Liver (tissue), 9 donors: Measurements from ENCODE around the gene C1QL4. TPM values are rescaled to one million over a fixed set of nuclear protein-coding genes. Genes with fewer than 3 reads are reported as not detected.

ENCODE experiments used
- DNase-seq: peaks from one replicate; pipeline ENCODE4 v3.0.0-alpha.2; 2017; ENCODE audit warnings: low spot score
- H3K27ac ChIP-seq, 2 donors: one replicate each; pipeline ENCODE4 v1.7.0; 2013; ENCODE audit warnings: inconsistent platforms in 2 of 2, low read length in 2 of 2, control low read depth in 1 of 2, low read depth in 1 of 2, mild to moderate bottlenecking in 1 of 2
- H3K27me3 ChIP-seq, 4 donors: one replicate each; pipeline versions ENCODE4 v1.6.1 to v1.7.0; 2013; ENCODE audit warnings: low read length in 3 of 4, inconsistent platforms in 1 of 4, mild to moderate bottlenecking in 1 of 4, moderate library complexity in 1 of 4; ENCODE audit not compliant: control insufficient read depth in 4 of 4, insufficient read depth in 4 of 4
- H3K36me3 ChIP-seq, 4 donors: one replicate each; pipeline versions ENCODE4 v1.6.1 to v1.7.0; 2013; ENCODE audit warnings: low read length in 3 of 4, mild to moderate bottlenecking in 3 of 4, low read depth in 1 of 4, moderate library complexity in 1 of 4; ENCODE audit not compliant: control insufficient read depth in 4 of 4, insufficient read depth in 3 of 4
- H3K4me1 ChIP-seq, 4 donors: one replicate each; pipeline versions ENCODE4 v1.6.1 to v1.7.0; 2013; ENCODE audit warnings: low read length in 3 of 4, mild to moderate bottlenecking in 3 of 4, moderate library complexity in 1 of 4; ENCODE audit not compliant: control insufficient read depth in 4 of 4, insufficient read depth in 4 of 4
- H3K4me3 ChIP-seq, 3 donors: one replicate each; pipeline versions ENCODE4 v1.6.1 to v1.7.0; 2013; ENCODE audit warnings: low read length in 3 of 3, control low read depth in 1 of 3, low read depth in 1 of 3, mild to moderate bottlenecking in 1 of 3
- H3K9ac ChIP-seq, 2 donors: one replicate each; pipeline ENCODE4 v1.7.0; 2013; ENCODE audit warnings: low read length in 2 of 2, mild to moderate bottlenecking in 2 of 2, moderate library complexity in 2 of 2, control low read depth in 1 of 2, low read depth in 1 of 2
- H3K9me3 ChIP-seq, 4 donors: one replicate each; pipeline versions ENCODE4 v1.6.1 to v1.7.0; 2013; ENCODE audit warnings: low read length in 3 of 4; ENCODE audit not compliant: control insufficient read depth in 4 of 4
- ATF3 ChIP-seq: IDR thresholded peaks from 2 replicates; pipeline ENCODE4 v1.6.1; 2016; ENCODE audit warnings: antibody characterized with exemption
- EGR1 ChIP-seq, 2 donors: IDR thresholded peaks; 2 replicates each; pipeline ENCODE4 v1.6.1; 2016 to 2018; ENCODE audit warnings: antibody characterized with exemption in 2 of 2, low read depth in 2 of 2
- FOXA2 ChIP-seq: IDR thresholded peaks from 2 replicates; pipeline ENCODE4 v1.6.1; 2016; ENCODE audit warnings: antibody characterized with exemption
- GABPA ChIP-seq, 2 donors: IDR thresholded peaks in 1 of 2; conservative IDR thresholded peaks in 1 of 2; 2 replicates each; pipeline ENCODE4 v1.6.1; 2016; ENCODE audit warnings: antibody characterized with exemption in 2 of 2, mild to moderate bottlenecking in 1 of 2, moderate library complexity in 1 of 2
- HNF4A ChIP-seq, 2 donors: conservative IDR thresholded peaks; 2 replicates each; pipeline ENCODE4 v1.6.1; 2016; ENCODE audit warnings: antibody characterized with exemption in 2 of 2, mild to moderate bottlenecking in 2 of 2
- HNF4G ChIP-seq: IDR thresholded peaks from 2 replicates; pipeline ENCODE4 v1.6.1; 2016; ENCODE audit warnings: antibody characterized with exemption
- JUND ChIP-seq, 2 donors: IDR thresholded peaks; 2 replicates each; pipeline ENCODE4 v1.6.1; 2016; ENCODE audit warnings: antibody characterized with exemption in 2 of 2
- NR2F2 ChIP-seq: IDR thresholded peaks from 2 replicates; pipeline ENCODE4 v1.6.1; 2016; ENCODE audit warnings: antibody characterized with exemption
- RAD21 ChIP-seq, 2 donors: IDR thresholded peaks; 2 replicates each; pipeline ENCODE4 v1.6.1; 2016; ENCODE audit warnings: antibody characterized with exemption in 2 of 2, mild to moderate bottlenecking in 2 of 2
- SP1 ChIP-seq: IDR thresholded peaks from 2 replicates; pipeline ENCODE4 v1.6.1; 2018; ENCODE audit warnings: antibody characterized with exemption, mild to moderate bottlenecking
- TAF1 ChIP-seq: conservative IDR thresholded peaks from 2 replicates; pipeline ENCODE4 v1.6.1; 2016; ENCODE audit warnings: antibody characterized with exemption, mild to moderate bottlenecking
- YY1 ChIP-seq: IDR thresholded peaks from 2 replicates; pipeline ENCODE4 v1.6.1; 2016; ENCODE audit warnings: antibody characterized with exemption, mild to moderate bottlenecking
- ZBTB33 ChIP-seq: IDR thresholded peaks from 2 replicates; pipeline ENCODE4 v1.6.1; 2016; ENCODE audit warnings: antibody characterized with exemption
- WGBS: extraction: QIAGEN DNeasy Blood & Tissue Kit; methylation state at CpG from one replicate; pipeline ENCODE4 v1.1.7; 2013; 5-methylcytosine and 5-hydroxymethylcytosine counted together
- polyA plus RNA-seq, 2 donors: library from polyadenylated mRNA; stranded (reverse) in 1 of 2; unstranded in 1 of 2; fragments of 200-250 nt in 1 of 2; fragments of >200 nt in 1 of 2; fragmentation: Nextera tagmentation in 1 of 2; extraction: Ambion mirVana in 1 of 2; gene quantifications; one replicate each; pipeline versions ENCODE4 v1.2.1 to v1.2.3, GENCODE V29; 2013 to 2015
- total RNA-seq, 2 donors: library from RNA; depleted of rRNA; stranded (reverse); fragments of >200 nt; gene quantifications; one replicate each; pipeline ENCODE4 v1.2.3, GENCODE V29; 2014
- TF ChIP-seq, protein P1 (sequence below): IDR thresholded peaks from 2 replicates; pipeline ENCODE4 v1.6.1; 2016; ENCODE audit warnings: antibody characterized with exemption
- TF ChIP-seq, protein P2 (sequence below): IDR thresholded peaks from 2 replicates; pipeline ENCODE4 v1.6.1; 2016; ENCODE audit warnings: antibody characterized with exemption, mild to moderate bottlenecking
- donor health status: healthy.
- donor health status: healthy.
- donor health status: healthy.
- donor health status: healthy.
- donor health status: healthy.

The C1QL4 gene
- total and polyA plus RNA-seq, 4 donors = not detected

- TF ChIP-seq ZBTB33 (no peak), TAF1 (no peak), HNF4A (conservative IDR thresholded peaks at IDR 0.05) (no peak), RAD21 (IDR thresholded peaks at IDR 0.05) (no peak), ATF3 (no peak)
These were observed 18.9 kb upstream of the C1QL4 start (continued) for GRCh38 chr12:49355913-49356312.

DNA sequence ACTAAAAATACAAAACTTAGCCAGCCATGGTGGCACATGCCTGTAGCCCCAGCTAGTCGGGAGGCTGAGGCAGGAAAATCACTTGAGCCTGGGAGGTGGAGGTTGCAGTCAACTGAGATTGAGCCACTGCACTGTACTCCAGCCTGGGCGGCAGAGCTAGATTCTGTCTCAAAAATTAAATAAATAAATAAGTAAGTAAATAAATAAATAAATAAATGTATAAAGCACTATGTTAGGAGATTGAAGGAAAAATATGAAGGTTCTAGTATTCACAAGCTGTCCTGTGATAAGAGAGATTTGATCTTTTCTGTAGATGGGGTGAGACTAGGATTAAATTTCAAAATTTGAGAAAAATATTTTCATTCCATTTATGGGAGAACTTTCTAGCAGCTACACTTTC is 15.4 kb upstream of the C1QL4 start:
- H3K4me3 ChIP-seq = no peak overlapping the region
- H3K4me1 ChIP-seq = peaks cover 8 to 16% (median 15%) of the 10 kb centered on the region in 4 donors
- H3K27me3 ChIP-seq = no peaks in the 10 kb centered on the region
- no peak for DNase-seq
- no peaks in the 10 kb centered on the region for H3K9me3 ChIP-seq
- H3K36me3 ChIP-seq = peaks cover 1 to 6% (median 3%) of the 10 kb centered on the region in 4 donors
- H3K9ac ChIP-seq = no peak overlapping the region
- no peak for TF ChIP-seq YY1
- TF ChIP-seq HNF4G = no peak
- TF ChIP-seq GABPA (IDR thresholded peaks at IDR 0.05 in 1 of 2, conservative IDR thresholded peaks at IDR 0.05 in 1 of 2) = no peak
- no peak for TF ChIP-seq TAF1
- TF ChIP-seq RAD21 (IDR thresholded peaks at IDR 0.05) = no peak
- TF ChIP-seq, protein P1, sequence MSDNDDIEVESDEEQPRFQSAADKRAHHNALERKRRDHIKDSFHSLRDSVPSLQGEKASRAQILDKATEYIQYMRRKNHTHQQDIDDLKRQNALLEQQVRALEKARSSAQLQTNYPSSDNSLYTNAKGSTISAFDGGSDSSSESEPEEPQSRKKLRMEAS = no peak
- no peak for TF ChIP-seq HNF4A (conservative IDR thresholded peaks at IDR 0.05)
- TF ChIP-seq FOXA2 = no peak
- no peak for TF ChIP-seq ATF3
- TF ChIP-seq, protein P2, sequence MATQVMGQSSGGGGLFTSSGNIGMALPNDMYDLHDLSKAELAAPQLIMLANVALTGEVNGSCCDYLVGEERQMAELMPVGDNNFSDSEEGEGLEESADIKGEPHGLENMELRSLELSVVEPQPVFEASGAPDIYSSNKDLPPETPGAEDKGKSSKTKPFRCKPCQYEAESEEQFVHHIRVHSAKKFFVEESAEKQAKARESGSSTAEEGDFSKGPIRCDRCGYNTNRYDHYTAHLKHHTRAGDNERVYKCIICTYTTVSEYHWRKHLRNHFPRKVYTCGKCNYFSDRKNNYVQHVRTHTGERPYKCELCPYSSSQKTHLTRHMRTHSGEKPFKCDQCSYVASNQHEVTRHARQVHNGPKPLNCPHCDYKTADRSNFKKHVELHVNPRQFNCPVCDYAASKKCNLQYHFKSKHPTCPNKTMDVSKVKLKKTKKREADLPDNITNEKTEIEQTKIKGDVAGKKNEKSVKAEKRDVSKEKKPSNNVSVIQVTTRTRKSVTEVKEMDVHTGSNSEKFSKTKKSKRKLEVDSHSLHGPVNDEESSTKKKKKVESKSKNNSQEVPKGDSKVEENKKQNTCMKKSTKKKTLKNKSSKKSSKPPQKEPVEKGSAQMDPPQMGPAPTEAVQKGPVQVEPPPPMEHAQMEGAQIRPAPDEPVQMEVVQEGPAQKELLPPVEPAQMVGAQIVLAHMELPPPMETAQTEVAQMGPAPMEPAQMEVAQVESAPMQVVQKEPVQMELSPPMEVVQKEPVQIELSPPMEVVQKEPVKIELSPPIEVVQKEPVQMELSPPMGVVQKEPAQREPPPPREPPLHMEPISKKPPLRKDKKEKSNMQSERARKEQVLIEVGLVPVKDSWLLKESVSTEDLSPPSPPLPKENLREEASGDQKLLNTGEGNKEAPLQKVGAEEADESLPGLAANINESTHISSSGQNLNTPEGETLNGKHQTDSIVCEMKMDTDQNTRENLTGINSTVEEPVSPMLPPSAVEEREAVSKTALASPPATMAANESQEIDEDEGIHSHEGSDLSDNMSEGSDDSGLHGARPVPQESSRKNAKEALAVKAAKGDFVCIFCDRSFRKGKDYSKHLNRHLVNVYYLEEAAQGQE = no peak
- no peak for TF ChIP-seq NR2F2
- TF ChIP-seq EGR1 (IDR thresholded peaks at IDR 0.05; ENCODE audit: low read depth in 2 of 2) = no peak
- TF ChIP-seq JUND (IDR thresholded peaks at IDR 0.05) = no peak
- TF ChIP-seq SP1 = no peak
- TF ChIP-seq ZBTB33 = no peak
- 94% methylated on average over 2 of the region's 2 CpGs for WGBS
- no peak overlapping the region for H3K27ac ChIP-seq
